Panc1 (cell line): ENCODE data around the gene KBTBD6.

Source experiments
- CTCF ChIP-seq: fragments of 450-650 bp; IDR thresholded peaks from 2 replicates; pipeline ENCODE4 v1.5.1; 2017; ENCODE audit warnings: mild to moderate bottlenecking
- POLR2AphosphoS5 ChIP-seq: IDR thresholded peaks from 2 replicates; pipeline ENCODE4 v1.6.1; 2012; ENCODE audit warnings: mild to moderate bottlenecking, low read depth, low read length, moderate library complexity
- REST ChIP-seq, 2 experiments: IDR thresholded peaks; 2 replicates each; pipeline ENCODE4 v1.6.1; 2011 to 2012; ENCODE audit warnings: low read depth in 2 of 2, control low read depth in 1 of 2, low read length in 1 of 2, mild to moderate bottlenecking in 1 of 2, moderate library complexity in 1 of 2; ENCODE audit not compliant: insufficient read depth in 1 of 2

GRCh38 chr13:41132512-41133152 is at the start of gene KBTBD6:
- TF ChIP-seq CTCF (no peak), POLR2AphosphoS5 (peak; percentile 82), REST (IDR thresholded peaks at IDR 0.05; ENCODE audit: insufficient read depth in 1 of 2, low read depth in 2 of 2, low read length in 1 of 2) (no peak)
